PC-9 (cell line): Measurements from ENCODE around the gene OR52W1. TPM values are rescaled to one million over a fixed set of nuclear protein-coding genes. Genes with fewer than 3 reads are reported as not detected.

Experiments
- BruUV-seq: library from RNA; stranded (reverse); fragments of 400-500 nt; replicated peaks from 2 replicates; lab custom pipeline; 2021; lab: Mats Ljungman, UMichigan
- CTCF ChIA-PET: fragments of 300-600 bp; sonication (Branson Sonifier 250); formaldehyde crosslinking; loops from one replicate; lab custom pipeline; 2022; ENCODE audit warnings: antibody characterized with exemption; lab: Charles Lee
- POLR2A ChIA-PET: fragments of 300-600 bp; sonication (Branson Sonifier 250); formaldehyde crosslinking; loops from one replicate; lab custom pipeline; 2022; ENCODE audit warnings: antibody characterized with exemption; ENCODE audit not compliant: unreplicated experiment; lab: Charles Lee
- DNase-seq, 2 experiments: peaks; one replicate each; pipeline versions ENCODE4 v3.0.0 to v3.0.0-alpha.2; 2015 to 2022; ENCODE audit warnings: mixed read lengths in 1 of 2
- H2AFZ ChIP-seq: fragments of 200-600 bp; sonication (generic); 2 replicates; pipeline ENCODE4 v1.8.1; 2017; ENCODE audit warnings: antibody characterized with exemption
- H3F3A ChIP-seq: fragments of 200-600 bp; sonication (generic); 2 replicates; pipeline ENCODE4 v1.8.1; 2017; ENCODE audit warnings: antibody characterized with exemption, mild to moderate bottlenecking, low read depth; ENCODE audit not compliant: insufficient read depth
- H3K27ac ChIP-seq: fragments of 200-600 bp; sonication (generic); 2 replicates; pipeline ENCODE4 v1.6.1; 2016; ENCODE audit warnings: mixed run types
- H3K27me3 ChIP-seq: fragments of 200-600 bp; sonication (generic); 2 replicates; pipeline ENCODE4 v1.6.1; 2016; ENCODE audit warnings: low read depth, mixed run types; ENCODE audit not compliant: insufficient read depth
- H3K36me3 ChIP-seq: fragments of 200-600 bp; sonication (generic); 2 replicates; pipeline ENCODE4 v1.6.1; 2016; ENCODE audit warnings: low read depth, mixed run types
- H3K4me1 ChIP-seq: fragments of 200-600 bp; sonication (generic); replicated peaks from 2 replicates; pipeline ENCODE4 v1.6.1; 2016; ENCODE audit warnings: mixed run types; ENCODE audit not compliant: insufficient read depth
- H3K4me2 ChIP-seq: fragments of 200-600 bp; sonication (generic); 2 replicates; pipeline ENCODE4 v1.6.1; 2017; ENCODE audit warnings: mixed run types
- H3K4me3 ChIP-seq: fragments of 200-600 bp; sonication (generic); 2 replicates; pipeline ENCODE4 v1.6.1; 2016; ENCODE audit warnings: mixed run types
- H3K79me2 ChIP-seq: fragments of 200-600 bp; sonication (generic); 2 replicates; pipeline ENCODE4 v1.6.1; 2017; ENCODE audit warnings: low read depth, mixed run types
- H3K9me2 ChIP-seq: fragments of 200-600 bp; sonication (generic); 2 replicates; pipeline ENCODE4 v1.8.1; 2017; ENCODE audit warnings: mild to moderate bottlenecking; ENCODE audit not compliant: insufficient read depth
- H3K9me3 ChIP-seq: fragments of 200-600 bp; sonication (generic); 2 replicates; pipeline ENCODE4 v1.8.1; 2016; ENCODE audit warnings: low read depth; ENCODE audit not compliant: insufficient read depth
- H4K20me1 ChIP-seq: fragments of 200-600 bp; sonication (generic); 2 replicates; pipeline ENCODE4 v1.8.1; 2017; ENCODE audit not compliant: insufficient read depth
- CTCF ChIP-seq: fragments of 200-600 bp; sonication (generic); conservative IDR thresholded peaks from 2 replicates; pipeline ENCODE4 v1.6.1; 2017; ENCODE audit warnings: mixed run types, antibody characterized with exemption, mild to moderate bottlenecking, moderate library complexity
- EZH2 ChIP-seq: fragments of 200-600 bp; sonication (generic); IDR thresholded peaks from 2 replicates; pipeline ENCODE4 v1.8.0; 2017; ENCODE audit warnings: antibody characterized with exemption, low read depth
- intact Hi-C: fragments of 100-400 bp; cut with micrococcal nuclease; formaldehyde crosslinking; loops from one replicate; pipeline ENCODE4 v1.10.0; 2022; ENCODE audit not compliant: unreplicated experiment
- total RNA-seq: library from RNA; stranded (reverse); gene quantifications from 2 replicates; pipeline ENCODE4 v1.2.3, GENCODE V29; 2021

OR52W1 gene
- total RNA-seq, 1 experiment from 2014 or later = not detected

- Histone ChIP-seq H3F3A (no peaks in the 10 kb centered on the region), H3K79me2 (no peaks in the 10 kb centered on the region), H3K4me3 (no peak overlapping the region), H3K27me3 (no peaks in the 10 kb centered on the region), H3K9me2 (no peaks in the 10 kb centered on the region), H3K36me3 (no peaks in the 10 kb centered on the region), H2AFZ (no peak overlapping the region), H3K4me2 (no peak overlapping the region), H3K27ac (no peak overlapping the region), H4K20me1 (no peaks in the 10 kb centered on the region), H3K9me3 (no peaks in the 10 kb centered on the region), H3K4me1 (no peaks in the 10 kb centered on the region)
- no TSS peak for BruUV-seq
- CTCF ChIA-PET = no interaction called here
- intact Hi-C loops = no loop called here
- TF ChIP-seq EZH2 (no peak), CTCF (no peak)
- DNase-seq = no peak
- POLR2A ChIA-PET = no interaction called here
These were observed 3.0 kb downstream of the OR52W1 start for GRCh38 chr11:6202041-6202440.

- intact Hi-C loops = no loop called here
- ChIA-PET CTCF (no interaction called here), POLR2A (no interaction called here)
- H3K36me3 ChIP-seq = no peaks in the 10 kb centered on the region
- H2AFZ ChIP-seq = no peak overlapping the region
- no peak overlapping the region for H3K4me2 ChIP-seq
- no peak for TF ChIP-seq CTCF
- TF ChIP-seq EZH2 = no peak
- DNase-seq = no peak
- H4K20me1 ChIP-seq = no peaks in the 10 kb centered on the region
- no peaks in the 10 kb centered on the region for H3F3A ChIP-seq
- H3K27ac ChIP-seq = no peak overlapping the region
- BruUV-seq = no TSS peak
- no peaks in the 10 kb centered on the region for H3K79me2 ChIP-seq
- H3K9me2 ChIP-seq = no peaks in the 10 kb centered on the region
- H3K4me1 ChIP-seq = no peaks in the 10 kb centered on the region
- H3K27me3 ChIP-seq = no peaks in the 10 kb centered on the region
- no peaks in the 10 kb centered on the region for H3K9me3 ChIP-seq
- no peak overlapping the region for H3K4me3 ChIP-seq
These were observed 4.3 kb downstream of the OR52W1 start for GRCh38 chr11:6203327-6203726.

GRCh38 chr11:6204706-6205105 is 5.7 kb downstream of the OR52W1 start:
- no peaks in the 10 kb centered on the region for H3K9me2 ChIP-seq
- H3K27me3 ChIP-seq = no peaks in the 10 kb centered on the region
- H3K4me2 ChIP-seq = no peak overlapping the region
- no peak for TF ChIP-seq EZH2
- TF ChIP-seq CTCF = no peak
- no peak overlapping the region for H3K27ac ChIP-seq
- no peaks in the 10 kb centered on the region for H3K79me2 ChIP-seq
- DNase-seq = no peak
- POLR2A ChIA-PET = no interaction called here
- intact Hi-C loops = no loop called here
- H3K4me3 ChIP-seq = no peak overlapping the region
- H4K20me1 ChIP-seq = no peaks in the 10 kb centered on the region
- H3K36me3 ChIP-seq = no peaks in the 10 kb centered on the region
- BruUV-seq = no TSS peak
- no peak overlapping the region for H2AFZ ChIP-seq
- H3F3A ChIP-seq = no peaks in the 10 kb centered on the region
- CTCF ChIA-PET = no interaction called here
- no peaks in the 10 kb centered on the region for H3K9me3 ChIP-seq
- no peaks in the 10 kb centered on the region for H3K4me1 ChIP-seq
